ENCODE data around the gene ITGAX.
"Not testable (repeated sequence)": the region's sequence is repeated elsewhere in the genome, so short reads cannot be mapped to it uniquely, and the experiment has no call there.

ITGAX gene

GRCh38 chr16:31354394-31355291 is at the start of gene ITGAX:
TSS of gene ITGAX (plus strand) at chr16:31355176. CDS start at chr16:31355255, 79 bp downstream.
- DNase-seq: no peak

GRCh38 chr16:31305219-31305618 is 49.8 kb upstream of the ITGAX start:
- no peak for DNase-seq

- DNase-seq: not testable (repeated sequence)
Observed at GRCh38 chr16:31308381-31308780, 46.6 kb upstream of the ITGAX start.

GRCh38 chr16:31322500-31322899 is 32.5 kb upstream of the ITGAX start:
- no peak for DNase-seq

- no peak for DNase-seq
Observed at GRCh38 chr16:31323959-31324629, 30.9 kb upstream of the ITGAX start.

- DNase-seq: no peak
Observed at GRCh38 chr16:31325171-31325570, 29.8 kb upstream of the ITGAX start.

GRCh38 chr16:31327646-31328225 is 27.2 kb upstream of the ITGAX start:
- DNase-seq: no peak

GRCh38 chr16:31328322-31329052 is 26.5 kb upstream of the ITGAX start:
- no peak for DNase-seq

- no peak for DNase-seq
Observed at GRCh38 chr16:31329671-31330552, 25.1 kb upstream of the ITGAX start.

- no peak for DNase-seq
Observed at GRCh38 chr16:31330553-31330890, 24.5 kb upstream of the ITGAX start.

- no peak for DNase-seq
Observed at GRCh38 chr16:31331141-31331764, 23.7 kb upstream of the ITGAX start.

GRCh38 chr16:31331807-31332301 is 23.1 kb upstream of the ITGAX start:
- DNase-seq: no peak

- no peak for DNase-seq
Observed at GRCh38 chr16:31332544-31332943, 22.4 kb upstream of the ITGAX start.

- DNase-seq: no peak
Observed at GRCh38 chr16:31333686-31334649, 21.0 kb upstream of the ITGAX start.

- DNase-seq: no peak
Observed at GRCh38 chr16:31334934-31335333, 20.0 kb upstream of the ITGAX start.

GRCh38 chr16:31335431-31335830 is 19.5 kb upstream of the ITGAX start:
- no peak for DNase-seq

- not testable (repeated sequence) for DNase-seq
Observed at GRCh38 chr16:31338166-31338685, 16.8 kb upstream of the ITGAX start.

GRCh38 chr16:31344712-31345111 is 10.3 kb upstream of the ITGAX start:
- DNase-seq: no peak

- no peak for DNase-seq
Observed at GRCh38 chr16:31347445-31347844, 7.5 kb upstream of the ITGAX start.

- no peak for DNase-seq
Observed at GRCh38 chr16:31348579-31348978, 6.4 kb upstream of the ITGAX start.

Data from NCI-H1417 treated with DMSO at 0.1 percent for 48 hours (cell line).